Measurements from ENCODE around the gene IDH2. TPM values are rescaled to one million over a fixed set of nuclear protein-coding genes. Genes with fewer than 3 reads are reported as not detected.

Gene IDH2
- total RNA-seq, 1 experiment from 2014 or later: 53.3 TPM

DNA sequence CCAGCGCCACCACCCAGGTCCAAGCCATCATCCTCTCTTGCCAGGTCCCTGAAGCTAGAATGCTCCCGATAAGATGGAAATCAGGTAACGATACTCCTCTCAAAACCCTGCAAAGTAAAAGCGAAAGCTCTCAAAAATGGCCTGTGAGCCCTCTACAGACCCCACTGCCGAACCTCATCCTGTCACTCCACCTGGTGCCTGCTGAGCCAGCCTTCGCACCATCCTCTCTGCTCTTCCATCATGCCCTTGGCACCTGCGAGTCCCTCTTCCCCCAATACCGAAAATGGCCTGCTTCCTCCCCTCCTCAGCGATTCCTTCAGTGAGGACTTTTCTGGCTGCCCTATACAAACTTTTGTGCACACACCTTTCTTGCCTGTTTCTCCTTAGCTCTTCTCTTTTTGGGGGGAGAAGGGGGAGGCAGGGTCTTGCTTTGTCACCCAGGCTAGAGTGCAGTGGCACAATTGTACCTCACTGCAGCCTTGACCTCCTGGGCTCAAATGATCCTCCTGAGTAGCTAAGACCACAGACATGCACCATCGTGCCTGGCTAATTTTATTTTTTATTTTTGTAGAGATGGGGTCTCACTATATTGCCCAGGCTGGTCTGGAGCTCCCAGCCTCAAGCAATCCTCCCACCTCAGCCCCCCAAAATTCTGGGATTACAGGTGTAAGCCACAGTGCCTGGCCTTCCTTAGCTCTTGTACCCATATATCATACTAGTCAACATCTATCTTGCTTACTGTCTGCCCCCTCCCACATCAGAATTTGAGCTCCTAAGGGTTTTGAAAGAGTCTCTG, 3.0 kb downstream of the IDH2 start (continued):
- TF ChIP-seq, protein P1, sequence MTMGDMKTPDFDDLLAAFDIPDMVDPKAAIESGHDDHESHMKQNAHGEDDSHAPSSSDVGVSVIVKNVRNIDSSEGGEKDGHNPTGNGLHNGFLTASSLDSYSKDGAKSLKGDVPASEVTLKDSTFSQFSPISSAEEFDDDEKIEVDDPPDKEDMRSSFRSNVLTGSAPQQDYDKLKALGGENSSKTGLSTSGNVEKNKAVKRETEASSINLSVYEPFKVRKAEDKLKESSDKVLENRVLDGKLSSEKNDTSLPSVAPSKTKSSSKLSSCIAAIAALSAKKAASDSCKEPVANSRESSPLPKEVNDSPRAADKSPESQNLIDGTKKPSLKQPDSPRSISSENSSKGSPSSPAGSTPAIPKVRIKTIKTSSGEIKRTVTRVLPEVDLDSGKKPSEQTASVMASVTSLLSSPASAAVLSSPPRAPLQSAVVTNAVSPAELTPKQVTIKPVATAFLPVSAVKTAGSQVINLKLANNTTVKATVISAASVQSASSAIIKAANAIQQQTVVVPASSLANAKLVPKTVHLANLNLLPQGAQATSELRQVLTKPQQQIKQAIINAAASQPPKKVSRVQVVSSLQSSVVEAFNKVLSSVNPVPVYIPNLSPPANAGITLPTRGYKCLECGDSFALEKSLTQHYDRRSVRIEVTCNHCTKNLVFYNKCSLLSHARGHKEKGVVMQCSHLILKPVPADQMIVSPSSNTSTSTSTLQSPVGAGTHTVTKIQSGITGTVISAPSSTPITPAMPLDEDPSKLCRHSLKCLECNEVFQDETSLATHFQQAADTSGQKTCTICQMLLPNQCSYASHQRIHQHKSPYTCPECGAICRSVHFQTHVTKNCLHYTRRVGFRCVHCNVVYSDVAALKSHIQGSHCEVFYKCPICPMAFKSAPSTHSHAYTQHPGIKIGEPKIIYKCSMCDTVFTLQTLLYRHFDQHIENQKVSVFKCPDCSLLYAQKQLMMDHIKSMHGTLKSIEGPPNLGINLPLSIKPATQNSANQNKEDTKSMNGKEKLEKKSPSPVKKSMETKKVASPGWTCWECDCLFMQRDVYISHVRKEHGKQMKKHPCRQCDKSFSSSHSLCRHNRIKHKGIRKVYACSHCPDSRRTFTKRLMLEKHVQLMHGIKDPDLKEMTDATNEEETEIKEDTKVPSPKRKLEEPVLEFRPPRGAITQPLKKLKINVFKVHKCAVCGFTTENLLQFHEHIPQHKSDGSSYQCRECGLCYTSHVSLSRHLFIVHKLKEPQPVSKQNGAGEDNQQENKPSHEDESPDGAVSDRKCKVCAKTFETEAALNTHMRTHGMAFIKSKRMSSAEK (CRISPR knock-in tag; IDR thresholded peaks at IDR 0.05; ENCODE audit: borderline replicate concordance): no peak
- TF ChIP-seq GABPB1 (CRISPR knock-in tag; IDR thresholded peaks at IDR 0.05): no peak
- TF ChIP-seq CREM (CRISPR knock-in tag; IDR thresholded peaks at IDR 0.05): no peak
- TF ChIP-seq FOXK1 (CRISPR knock-in tag; IDR thresholded peaks at IDR 0.05): no peak
- TF ChIP-seq HMGA2 (CRISPR knock-in tag; IDR thresholded peaks at IDR 0.05): no peak
- TF ChIP-seq, protein P2, sequence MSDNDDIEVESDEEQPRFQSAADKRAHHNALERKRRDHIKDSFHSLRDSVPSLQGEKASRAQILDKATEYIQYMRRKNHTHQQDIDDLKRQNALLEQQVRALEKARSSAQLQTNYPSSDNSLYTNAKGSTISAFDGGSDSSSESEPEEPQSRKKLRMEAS (CRISPR knock-in tag; IDR thresholded peaks at IDR 0.05): no peak
- TF ChIP-seq NFE2L1 (CRISPR knock-in tag; IDR thresholded peaks at IDR 0.05): no peak
- no peak for TF ChIP-seq JUN (CRISPR knock-in tag; IDR thresholded peaks at IDR 0.05)
- TF ChIP-seq, protein P3, sequence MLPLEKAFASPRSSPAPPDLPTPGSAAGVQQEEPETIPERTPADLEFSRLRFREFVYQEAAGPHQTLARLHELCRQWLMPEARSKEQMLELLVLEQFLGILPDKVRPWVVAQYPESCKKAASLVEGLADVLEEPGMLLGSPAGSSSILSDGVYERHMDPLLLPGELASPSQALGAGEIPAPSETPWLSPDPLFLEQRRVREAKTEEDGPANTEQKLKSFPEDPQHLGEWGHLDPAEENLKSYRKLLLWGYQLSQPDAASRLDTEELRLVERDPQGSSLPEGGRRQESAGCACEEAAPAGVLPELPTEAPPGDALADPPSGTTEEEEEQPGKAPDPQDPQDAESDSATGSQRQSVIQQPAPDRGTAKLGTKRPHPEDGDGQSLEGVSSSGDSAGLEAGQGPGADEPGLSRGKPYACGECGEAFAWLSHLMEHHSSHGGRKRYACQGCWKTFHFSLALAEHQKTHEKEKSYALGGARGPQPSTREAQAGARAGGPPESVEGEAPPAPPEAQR (CRISPR knock-in tag; IDR thresholded peaks at IDR 0.05): no peak
- TF ChIP-seq ZNF425 (CRISPR knock-in tag; conservative IDR thresholded peaks at IDR 0.05): no peak

DNA sequence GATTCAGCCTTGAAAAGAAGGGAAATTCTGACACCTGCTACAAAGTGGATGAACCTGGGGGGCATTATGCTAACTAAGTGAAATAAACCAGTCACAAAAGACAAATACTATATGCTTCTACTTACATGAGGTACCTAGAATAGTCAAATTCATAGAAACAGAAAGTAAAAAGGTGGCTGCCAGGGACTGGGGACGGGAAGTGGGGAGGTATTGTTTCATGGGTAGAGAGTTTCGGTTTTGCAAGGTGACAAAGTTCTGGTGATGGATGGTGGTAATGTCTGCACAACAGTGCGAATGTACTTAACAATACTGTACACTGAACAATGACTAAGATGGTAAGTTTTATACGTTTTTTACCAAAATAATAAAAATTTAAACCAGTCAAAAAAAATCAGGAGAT, 4.8 kb downstream of the IDH2 start:
- Mint-ChIP-seq H3K27me3 (ENCODE audit: low read depth) (peaks cover 20% of the 10 kb centered on the region), H3K27ac (no peak overlapping the region), H3K4me3 (no peak overlapping the region), H3K9me3 (no peaks in the 10 kb centered on the region), H3K36me3 (no peaks in the 10 kb centered on the region), H3K4me1 (peaks cover 38% of the 10 kb centered on the region)
- TF ChIP-seq HMGA2 (CRISPR knock-in tag; IDR thresholded peaks at IDR 0.05) (no peak), NR3C1 (CRISPR knock-in tag; conservative IDR thresholded peaks at IDR 0.05; ENCODE audit: low read depth) (no peak)
- TF ChIP-seq, protein P2 (CRISPR knock-in tag; IDR thresholded peaks at IDR 0.05): no peak
- TF ChIP-seq, protein P4, sequence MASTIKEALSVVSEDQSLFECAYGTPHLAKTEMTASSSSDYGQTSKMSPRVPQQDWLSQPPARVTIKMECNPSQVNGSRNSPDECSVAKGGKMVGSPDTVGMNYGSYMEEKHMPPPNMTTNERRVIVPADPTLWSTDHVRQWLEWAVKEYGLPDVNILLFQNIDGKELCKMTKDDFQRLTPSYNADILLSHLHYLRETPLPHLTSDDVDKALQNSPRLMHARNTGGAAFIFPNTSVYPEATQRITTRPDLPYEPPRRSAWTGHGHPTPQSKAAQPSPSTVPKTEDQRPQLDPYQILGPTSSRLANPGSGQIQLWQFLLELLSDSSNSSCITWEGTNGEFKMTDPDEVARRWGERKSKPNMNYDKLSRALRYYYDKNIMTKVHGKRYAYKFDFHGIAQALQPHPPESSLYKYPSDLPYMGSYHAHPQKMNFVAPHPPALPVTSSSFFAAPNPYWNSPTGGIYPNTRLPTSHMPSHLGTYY (CRISPR knock-in tag; IDR thresholded peaks at IDR 0.05): no peak
- CTCF ChIA-PET: no interaction called here
- ATAC-seq (no peak), DNase-seq (ENCODE audit: low spot score) (no peak)
- POLR2A ChIA-PET: no interaction called here
